Measurements from ENCODE around the gene HYKK.
"Not testable (repeated sequence)": the region's sequence is repeated elsewhere in the genome, so short reads cannot be mapped to it uniquely, and the experiment has no call there.

Gene HYKK, protein sequence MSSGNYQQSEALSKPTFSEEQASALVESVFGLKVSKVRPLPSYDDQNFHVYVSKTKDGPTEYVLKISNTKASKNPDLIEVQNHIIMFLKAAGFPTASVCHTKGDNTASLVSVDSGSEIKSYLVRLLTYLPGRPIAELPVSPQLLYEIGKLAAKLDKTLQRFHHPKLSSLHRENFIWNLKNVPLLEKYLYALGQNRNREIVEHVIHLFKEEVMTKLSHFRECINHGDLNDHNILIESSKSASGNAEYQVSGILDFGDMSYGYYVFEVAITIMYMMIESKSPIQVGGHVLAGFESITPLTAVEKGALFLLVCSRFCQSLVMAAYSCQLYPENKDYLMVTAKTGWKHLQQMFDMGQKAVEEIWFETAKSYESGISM

DNA sequence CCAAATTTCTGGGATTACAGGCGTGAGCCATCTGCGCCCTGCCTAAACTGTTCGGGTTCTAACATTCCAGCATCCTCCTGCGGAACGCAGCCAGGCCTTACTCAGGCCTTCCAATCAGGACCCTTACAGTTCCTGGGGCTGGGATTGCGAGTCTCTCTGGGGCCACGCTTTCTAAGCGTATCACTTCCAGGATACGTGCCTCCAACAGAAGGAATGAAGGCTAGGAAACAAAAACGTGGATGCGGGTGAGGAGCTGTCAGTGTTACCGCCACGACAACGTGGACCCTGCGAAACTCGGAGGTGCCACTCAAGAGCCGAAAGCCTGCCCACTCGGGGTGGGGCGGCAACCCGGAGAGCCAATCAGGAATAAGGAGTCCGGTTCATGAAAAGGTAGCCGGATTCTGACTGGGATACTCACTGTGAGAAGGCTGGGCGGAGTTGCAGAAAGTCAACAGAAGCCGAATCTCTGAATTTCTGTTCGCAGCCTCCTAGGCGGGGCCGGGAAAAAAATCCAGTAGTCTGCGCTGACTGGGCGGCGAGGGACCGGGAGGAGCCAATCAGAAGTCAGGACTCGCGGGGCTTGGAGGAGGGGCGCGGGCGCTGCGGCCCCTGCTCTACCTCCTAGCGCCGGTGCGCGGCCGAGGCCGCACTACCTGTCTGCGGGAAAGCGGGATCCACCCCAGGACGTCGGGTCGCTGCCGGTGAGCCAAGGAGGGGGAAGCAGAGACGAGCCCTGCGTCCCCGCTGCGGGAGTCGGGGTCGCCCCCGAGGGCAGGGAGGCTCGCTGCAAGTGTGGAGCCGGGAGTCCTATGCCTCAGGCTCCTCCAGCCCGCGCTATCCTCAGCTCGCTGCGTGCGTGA, at the start of gene HYKK:
Gene HYKK (plus strand): TSS at position 607 of the 860 bp plus-strand sequence. CDS start 5,512 bp downstream, outside the sequence.
- FAIRE-seq = peak; percentile 94

DNA sequence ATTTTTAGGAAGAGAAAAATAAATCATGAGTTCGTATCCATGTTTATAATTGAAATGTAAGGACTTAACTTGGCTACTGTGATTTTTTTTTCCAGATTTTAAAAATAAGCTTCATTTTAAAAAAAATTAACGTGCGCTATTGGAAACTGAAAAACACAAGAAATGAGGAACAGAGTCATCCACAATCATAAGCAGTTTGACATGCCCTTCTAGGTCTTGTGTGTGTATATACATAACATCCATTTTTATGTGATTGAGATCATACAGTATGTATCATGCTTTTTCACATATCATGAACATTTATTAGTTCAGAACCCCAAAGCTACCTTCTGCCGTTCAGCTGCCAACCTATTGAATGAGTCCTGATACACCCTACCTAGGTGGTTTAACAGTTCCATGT, 46.6 kb upstream of the HYKK start:
- FAIRE-seq = no peak

DNA sequence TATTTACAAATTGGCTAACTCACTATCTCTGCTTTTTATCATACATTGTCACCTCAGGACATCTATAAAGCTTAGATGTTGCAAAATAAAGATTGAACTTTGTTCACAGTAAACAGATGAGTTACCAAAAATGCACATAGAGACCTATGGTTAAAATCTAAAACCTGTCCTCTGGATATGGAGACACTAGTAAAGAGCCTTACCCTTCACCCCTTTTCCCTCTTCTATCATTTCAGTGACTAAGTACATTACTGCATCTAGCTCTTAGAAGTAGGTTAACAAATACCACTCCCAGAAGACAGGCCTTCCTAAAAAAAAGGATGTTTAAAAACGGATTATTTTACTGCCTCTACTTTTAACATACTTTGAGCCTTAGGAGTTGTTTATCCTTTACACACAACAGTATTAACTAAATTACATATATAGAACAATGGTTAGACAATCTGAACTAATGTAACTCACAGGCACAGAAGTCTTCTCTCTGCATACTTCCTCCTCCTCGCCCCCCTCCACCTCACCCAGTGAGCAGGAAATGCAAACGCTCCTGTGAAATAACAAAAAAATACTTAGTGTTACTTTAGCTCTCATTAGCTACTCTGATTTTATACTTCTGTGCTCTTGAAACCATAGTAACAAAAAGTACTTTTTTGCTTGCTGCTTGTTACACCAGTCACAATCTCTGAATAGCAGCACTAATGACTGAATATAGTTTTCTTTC, 46.0 kb upstream of the HYKK start:
- FAIRE-seq = no peak

DNA sequence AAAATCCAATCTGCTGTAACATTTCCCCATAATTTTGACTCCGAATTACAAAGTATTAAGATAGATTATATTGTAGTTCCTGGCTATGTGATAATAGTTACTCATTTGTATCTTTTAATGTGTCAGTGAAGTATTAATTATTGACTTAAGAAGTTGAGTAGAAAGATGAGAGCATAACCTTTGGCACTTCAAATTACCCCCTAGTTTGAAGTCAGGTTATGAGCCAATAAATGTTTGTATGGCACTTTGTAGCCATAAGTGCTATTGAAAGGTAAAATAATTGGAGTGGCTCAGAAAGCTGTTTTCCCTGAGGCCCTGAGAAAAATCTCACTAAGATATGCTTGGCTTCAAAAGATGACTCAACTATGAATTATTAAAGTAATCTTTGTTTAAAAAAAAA, 38.3 kb upstream of the HYKK start:
- FAIRE-seq = no peak

DNA sequence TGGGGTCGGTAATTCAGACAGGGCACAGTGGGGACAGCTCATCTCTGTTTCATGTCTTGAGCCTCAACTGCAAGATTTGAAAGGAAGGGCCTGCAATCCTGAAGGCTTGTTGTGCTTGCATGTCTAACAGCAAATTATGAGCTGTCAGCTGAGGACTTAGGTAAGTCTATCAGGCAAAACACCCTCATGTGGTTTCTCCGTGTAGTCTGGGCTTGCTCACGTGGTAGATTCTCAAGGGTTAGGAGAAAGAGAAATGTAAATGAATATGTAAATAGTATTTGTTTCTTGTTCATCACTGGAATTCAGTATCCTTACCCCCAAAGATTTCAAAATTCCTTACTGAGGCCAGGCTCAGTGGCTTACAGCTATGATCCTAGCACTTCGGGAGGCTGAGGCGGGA, 30.1 kb upstream of the HYKK start:
- FAIRE-seq = no peak

DNA sequence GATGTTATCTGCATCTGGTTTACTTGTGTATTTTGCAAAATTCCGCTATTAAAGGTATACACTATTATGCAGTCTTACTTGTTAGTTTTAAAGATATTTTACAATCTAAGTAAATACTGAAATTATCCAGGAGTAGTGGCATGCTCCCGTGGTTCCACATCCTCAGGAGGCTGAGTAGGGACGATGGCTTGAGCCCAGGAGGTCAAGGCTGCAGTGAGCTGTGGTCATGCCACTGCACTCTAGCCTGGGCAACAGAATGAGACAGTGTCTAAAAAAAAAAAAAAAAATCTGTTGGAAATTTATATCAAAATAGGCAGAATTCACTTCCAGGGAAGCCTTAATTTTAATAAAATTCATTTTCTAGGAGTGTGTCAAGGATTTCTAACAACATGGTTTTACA, 27.7 kb upstream of the HYKK start:
- no peak for FAIRE-seq

DNA sequence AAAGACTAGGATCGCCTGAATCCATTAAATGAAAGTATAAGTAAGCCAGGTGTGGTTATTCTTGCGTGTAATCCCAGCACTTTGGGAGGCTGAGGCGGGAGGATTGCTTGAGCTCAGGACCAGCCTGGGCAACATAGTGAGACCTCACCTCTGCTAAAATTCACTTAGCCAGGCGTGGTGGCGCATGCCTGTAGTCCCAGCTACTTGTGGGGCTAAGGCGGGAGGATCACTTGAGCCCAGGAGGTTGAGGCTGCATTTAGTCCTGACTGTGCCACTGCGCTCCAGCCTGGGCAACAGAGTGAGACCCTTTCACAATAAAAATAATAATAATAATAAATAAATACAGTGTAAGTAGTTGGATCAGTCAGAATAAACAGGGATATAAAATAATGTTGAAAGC, 25.5 kb upstream of the HYKK start:
- no peak for FAIRE-seq

DNA sequence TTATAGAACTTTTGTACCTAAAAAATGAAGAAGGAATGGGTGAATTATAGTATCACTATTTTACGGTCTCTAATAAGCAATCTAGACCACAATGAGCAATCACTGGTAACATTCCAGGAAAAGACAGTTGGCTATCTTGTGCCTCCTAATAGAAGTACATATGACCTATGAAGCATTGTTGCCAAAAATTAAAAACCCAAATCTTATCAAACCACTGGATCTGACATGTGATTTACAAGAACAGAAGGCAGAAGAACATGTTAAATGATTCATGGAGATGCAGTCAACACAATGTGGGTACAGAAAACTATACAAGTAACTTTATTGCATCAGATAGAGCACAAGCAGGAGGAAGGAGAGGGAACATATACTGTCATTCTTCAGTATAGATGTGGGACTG, 14.5 kb upstream of the HYKK start:
- no peak for FAIRE-seq

DNA sequence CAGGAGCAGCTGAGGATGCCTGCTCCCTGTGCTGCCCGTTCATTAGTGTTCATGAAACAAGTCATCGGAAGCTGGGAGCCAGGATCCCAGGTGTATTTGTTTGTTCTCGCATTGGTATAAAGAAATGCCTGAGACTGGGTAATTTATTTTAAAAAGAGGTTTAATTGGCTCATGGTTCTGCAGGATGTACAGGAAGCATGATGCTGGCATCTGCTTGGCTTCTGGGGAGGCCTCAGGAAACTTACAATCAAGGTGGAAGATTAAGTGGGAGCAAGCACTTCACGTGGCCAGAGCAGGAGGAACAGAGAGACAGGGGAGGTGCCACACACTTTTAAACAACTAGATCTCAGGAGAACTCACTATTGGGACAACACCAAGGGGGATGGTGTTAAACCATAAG, 5.5 kb upstream of the HYKK start:
- no peak for FAIRE-seq

DNA sequence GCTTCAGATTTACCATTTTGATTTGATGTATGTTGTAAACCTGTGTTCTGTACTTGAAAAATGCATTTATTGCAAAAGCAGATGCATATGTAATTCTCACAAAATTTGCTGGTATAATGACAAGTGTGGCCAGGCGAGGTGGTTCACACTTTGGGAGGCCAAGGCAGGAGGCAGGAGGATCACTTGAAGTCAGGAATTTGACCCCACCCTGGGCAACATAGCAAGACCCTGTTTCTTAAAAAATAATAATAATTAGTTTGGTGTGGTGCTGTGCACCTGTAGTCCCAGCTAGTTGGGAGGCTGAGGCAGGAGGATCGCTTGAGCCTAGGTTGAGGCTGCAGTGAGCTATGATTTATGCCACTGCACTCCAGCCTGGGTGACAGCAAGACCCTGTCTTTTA, 4.7 kb upstream of the HYKK start:
- no peak for FAIRE-seq

DNA sequence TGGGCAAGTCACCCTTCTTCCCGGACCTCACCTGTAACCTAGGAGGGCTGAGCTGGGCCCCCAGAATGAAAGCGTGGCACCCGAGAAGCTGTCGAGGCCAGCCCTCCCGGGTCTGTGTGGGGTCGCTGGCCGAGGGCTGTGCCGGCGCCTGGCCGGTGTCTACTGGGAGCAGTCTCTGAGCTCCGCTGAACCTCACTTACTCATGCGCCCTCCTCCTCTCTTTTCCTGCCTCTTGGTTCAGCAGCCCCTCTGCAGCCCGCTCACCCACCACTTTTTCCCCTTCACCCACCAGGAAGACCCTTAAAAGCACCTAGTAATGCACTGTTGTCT, 419 bp downstream of the HYKK start:
- no peak for FAIRE-seq

DNA sequence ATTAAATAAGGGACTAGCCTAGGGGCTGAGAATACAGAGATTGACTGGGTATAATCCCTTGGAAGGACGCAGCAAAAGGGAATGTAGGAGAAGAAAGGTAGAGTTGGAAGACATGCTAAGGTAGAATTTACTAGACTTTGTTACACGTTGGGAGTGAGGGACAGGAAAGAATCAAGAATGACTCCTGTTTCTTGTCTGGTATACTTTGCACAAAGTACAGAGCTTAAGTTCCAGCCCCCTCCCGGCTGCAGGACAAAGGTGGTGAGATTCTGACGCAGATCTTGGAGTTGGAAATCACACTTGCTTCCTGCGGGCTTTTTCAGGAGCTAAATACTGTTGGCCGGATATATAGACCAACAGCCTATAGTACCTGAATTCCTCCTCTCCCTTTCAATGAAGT, 895 bp downstream of the HYKK start:
- no peak for FAIRE-seq

DNA sequence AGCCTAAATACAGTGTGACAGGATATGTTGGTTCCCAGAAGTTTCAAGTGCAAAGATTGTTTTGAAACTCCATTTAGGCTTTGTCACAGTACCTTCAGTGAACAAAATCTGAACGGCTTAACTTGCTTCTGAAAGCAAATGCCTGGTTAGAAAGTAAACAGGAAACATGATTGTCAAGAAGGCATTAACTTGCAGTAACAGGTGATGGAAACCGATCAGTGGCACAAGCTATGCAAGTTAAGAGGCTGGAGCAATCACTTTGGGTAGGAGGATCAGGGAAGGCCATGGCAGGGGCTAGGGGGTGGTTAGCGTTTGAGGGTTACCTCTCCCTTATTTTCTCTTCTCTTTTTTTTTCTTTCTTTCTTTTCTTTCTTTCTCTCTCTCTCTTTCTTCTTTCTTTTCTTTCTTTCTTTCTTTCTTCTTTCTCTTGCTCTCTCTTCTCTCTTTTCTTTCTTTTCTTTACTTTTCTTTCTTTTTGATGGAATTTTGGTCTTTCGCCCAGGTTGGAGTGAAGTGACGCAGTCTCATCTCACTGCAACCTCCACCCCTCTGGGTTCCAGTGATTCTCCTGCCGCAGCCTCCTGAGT, 2.4 kb downstream of the HYKK start:
- FAIRE-seq = no peak

DNA sequence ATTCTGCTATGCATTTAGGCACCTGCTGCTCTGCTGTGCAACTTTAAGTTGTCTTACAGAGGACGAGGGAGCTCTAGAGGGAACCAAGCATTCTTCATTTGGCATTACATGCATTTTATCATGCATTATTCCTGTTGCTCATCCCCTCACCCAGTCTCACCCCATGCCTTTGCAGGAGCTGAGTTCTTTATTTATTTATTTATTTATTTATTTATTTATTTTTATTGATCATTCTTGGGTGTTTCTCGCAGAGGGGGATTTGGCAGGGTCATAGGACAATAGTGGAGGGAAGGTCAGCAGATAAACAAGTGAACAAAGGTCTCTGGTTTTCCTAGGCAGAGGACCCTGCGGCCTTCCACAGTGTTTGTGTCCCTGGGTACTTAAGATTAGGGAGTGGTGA, 12.7 kb downstream of the HYKK start:
- not testable (repeated sequence) for FAIRE-seq

DNA sequence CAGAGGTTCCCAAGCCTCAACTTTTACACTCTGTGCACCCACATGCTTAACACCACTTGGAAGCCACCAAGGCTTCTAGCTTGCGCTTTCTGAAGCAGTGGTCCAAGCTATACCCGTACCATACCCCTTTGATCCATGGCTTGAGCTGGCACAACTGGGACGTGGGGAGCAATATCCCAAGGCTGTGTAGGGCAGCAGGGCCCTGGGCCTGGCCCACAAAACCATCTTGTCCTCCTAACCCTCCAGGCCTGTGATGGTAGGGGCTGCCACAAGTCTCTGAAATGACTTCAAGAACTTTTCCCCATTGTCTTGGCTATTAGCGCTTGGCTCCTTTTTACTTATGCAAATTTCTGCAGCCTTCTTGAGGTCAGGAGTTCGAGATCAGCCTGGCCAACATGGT, 16.9 kb downstream of the HYKK start:
- FAIRE-seq = no peak

DNA sequence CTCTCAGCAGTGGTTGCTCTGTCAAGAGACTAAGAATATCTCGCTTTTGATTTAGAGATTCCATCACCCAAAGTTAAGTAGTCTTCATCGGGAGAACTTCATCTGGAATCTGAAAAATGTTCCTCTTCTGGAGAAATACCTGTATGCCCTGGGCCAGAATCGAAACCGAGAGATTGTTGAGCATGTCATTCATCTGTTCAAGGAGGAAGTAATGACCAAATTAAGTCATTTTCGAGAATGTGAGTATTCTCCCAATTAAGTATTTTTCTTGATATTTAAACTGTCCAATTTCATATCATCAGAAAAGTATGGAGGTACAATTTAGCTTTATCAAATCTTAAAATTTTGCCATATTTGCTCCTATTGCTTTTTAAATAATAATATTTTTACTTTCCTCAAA, 19.9 kb downstream of the HYKK start:
- FAIRE-seq = no peak

DNA sequence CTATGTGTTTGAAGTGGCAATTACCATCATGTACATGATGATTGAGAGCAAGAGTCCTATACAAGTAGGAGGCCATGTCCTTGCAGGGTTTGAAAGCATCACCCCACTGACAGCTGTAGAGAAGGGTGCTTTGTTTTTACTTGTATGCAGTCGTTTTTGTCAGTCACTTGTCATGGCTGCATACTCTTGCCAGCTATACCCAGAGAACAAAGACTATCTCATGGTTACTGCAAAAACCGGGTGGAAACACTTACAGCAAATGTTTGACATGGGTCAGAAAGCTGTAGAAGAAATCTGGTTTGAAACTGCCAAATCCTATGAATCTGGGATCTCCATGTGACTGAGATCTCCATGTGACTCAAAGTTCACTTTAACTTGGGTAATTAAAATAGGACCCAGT, 26.0 kb downstream of the HYKK start:
- FAIRE-seq = no peak

DNA sequence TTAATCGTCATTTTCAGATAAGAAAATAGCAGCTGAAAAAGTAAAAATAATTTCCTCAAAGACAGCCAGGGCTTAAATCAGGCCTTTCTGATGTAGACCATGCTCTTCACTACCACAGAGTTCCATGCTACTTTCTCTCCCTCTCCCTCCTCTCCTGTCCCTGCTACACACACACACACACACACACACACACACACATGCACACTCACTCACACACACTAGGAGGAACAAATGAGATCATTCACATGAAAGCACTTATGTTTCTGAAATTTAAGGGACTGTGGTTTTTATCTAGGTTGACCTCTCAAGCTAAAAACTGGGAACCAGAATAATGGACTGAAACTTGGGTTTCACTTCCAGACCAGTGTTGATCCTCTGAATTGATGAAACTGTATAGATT, 28.8 kb downstream of the HYKK start:
- FAIRE-seq = no peak

DNA sequence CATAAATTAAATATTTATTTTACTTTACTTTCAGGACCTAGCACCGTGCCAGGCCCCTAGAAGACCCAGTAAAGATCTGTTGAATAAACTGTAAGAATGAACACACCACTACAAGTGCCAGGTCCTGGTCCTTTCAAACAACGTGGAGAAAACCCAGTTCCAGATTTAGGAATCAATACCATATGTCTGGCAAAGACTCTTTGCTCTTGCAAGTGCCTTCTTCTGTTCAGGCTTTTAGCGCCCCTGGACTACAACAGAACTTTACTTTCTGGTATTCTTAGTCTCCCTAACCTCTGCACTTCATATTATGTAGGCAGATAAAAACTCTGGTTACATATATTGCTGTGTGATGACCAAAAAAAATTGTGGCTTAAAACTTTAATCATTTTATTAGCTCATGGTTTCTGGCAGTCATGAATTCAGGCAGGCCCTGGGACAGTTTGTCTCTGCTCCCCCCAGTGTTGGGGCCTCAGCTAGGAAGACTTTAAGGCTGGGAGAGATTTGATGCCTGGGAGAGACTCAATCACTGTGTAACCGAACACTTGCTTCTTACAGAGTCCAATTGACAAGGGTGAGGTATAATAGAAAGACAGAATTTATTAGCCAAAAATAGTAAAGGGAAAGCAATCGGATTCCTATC, 30.0 kb downstream of the HYKK start:
- no peak for FAIRE-seq

DNA sequence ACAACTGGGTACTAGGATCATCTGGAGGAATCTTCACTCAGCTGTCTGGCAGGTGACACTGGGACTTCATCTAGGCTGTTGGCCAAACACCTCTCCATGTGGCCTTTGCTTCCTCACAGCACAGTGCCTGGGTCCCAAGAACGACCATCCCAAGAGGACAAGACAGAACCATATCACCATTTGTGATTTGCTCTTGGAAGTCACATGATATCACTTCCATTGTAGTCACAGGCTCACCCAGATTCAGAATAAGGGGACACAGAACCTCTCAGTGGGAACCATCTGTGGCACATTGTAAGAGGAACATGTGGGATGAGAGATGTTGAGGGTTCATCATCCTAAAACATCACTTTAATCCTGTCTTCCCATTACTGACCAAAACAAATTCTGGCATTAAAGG, 31.0 kb downstream of the HYKK start:
- FAIRE-seq = no peak

DNA sequence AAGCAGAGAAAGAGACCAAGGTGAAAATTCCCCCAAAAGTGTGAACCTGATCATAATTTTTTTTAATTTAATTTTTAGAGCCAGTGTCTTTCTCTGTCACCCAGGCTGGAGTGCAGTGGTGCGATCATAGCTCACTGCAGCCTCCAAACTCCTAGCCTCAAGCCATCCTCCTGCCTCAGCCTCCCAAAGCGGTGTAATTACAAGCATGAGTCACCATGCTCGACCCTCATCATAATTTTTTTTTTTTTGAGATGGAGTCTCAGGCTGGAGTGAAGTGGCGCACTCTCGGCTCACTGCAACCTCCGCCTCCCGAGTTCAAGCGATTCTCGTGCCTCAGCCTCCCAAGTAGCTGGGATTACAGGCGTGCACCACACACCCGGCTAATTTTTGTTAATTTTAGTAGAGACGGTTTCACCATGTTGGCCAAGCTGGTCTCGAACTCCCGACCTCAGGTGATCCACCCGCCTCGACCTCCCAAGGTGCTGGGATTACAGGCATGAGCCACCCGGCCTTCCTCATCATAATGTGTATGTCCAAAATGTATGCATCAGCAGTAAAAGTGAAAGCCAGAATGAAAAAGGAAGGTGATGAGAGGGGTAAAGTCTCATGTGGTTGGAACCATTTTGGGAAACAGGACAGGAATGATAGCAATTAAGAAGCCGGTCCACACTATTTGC, 32.2 kb downstream of the HYKK start:
- FAIRE-seq = not testable (repeated sequence)

DNA sequence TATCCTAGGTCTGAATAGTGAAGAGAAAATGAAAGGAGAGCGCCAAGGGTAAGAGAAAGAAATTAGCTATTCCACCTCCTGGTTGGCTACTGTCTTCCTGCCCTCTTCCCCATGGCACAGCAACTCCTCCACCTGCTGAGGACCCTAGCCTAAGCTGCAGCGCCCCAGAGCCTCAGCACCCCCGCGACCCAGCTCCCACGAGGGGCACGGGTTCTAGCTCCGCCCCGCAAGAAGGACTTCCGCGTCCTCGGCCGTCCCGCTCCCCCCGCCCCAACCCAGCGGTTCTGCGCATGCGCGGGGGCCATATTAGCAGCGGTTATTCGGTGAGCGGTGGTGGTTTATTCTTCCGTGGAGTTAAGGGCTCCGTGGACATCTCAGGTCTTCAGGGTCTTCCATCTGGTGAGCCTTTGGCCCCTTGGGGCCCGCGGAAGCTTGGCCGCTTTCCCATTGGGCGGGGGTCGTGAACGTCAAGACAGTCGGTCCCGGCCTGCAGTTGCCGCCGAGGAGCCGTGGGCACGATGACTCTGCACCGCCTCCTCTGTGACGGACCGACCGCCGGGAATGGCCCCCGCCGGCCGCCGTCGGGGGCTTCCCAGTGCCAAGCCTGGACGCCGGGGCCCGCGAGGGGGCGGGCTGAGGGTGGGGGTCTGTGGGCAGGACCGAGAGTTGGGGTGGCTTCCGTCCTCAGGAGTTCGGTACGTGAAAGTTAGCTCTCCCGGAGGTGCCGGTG, 32.9 kb downstream of the HYKK start, which contains the start of gene PSMA4:
Gene PSMA4 (plus strand): TSS at position 304 of the 730 bp plus-strand sequence. CDS start 1,484 bp downstream, outside the sequence.
- FAIRE-seq = no peak
